Liver (tissue), 9 donors: ENCODE data around the gene PPP2R5B. TPM values are rescaled to one million over a fixed set of nuclear protein-coding genes. Genes with fewer than 3 reads are reported as not detected.

Experiments
- DNase-seq: peaks from one replicate; pipeline ENCODE4 v3.0.0-alpha.2; 2017; ENCODE audit warnings: low spot score
- H3K27ac ChIP-seq, 2 donors: one replicate each; pipeline ENCODE4 v1.7.0; 2013; ENCODE audit warnings: inconsistent platforms in 2 of 2, low read length in 2 of 2, control low read depth in 1 of 2, low read depth in 1 of 2, mild to moderate bottlenecking in 1 of 2
- H3K27me3 ChIP-seq, 4 donors: one replicate each; pipeline versions ENCODE4 v1.6.1 to v1.7.0; 2013; ENCODE audit warnings: low read length in 3 of 4, inconsistent platforms in 1 of 4, mild to moderate bottlenecking in 1 of 4, moderate library complexity in 1 of 4; ENCODE audit not compliant: control insufficient read depth in 4 of 4, insufficient read depth in 4 of 4
- H3K36me3 ChIP-seq, 4 donors: one replicate each; pipeline versions ENCODE4 v1.6.1 to v1.7.0; 2013; ENCODE audit warnings: low read length in 3 of 4, mild to moderate bottlenecking in 3 of 4, low read depth in 1 of 4, moderate library complexity in 1 of 4; ENCODE audit not compliant: control insufficient read depth in 4 of 4, insufficient read depth in 3 of 4
- H3K4me1 ChIP-seq, 4 donors: one replicate each; pipeline versions ENCODE4 v1.6.1 to v1.7.0; 2013; ENCODE audit warnings: low read length in 3 of 4, mild to moderate bottlenecking in 3 of 4, moderate library complexity in 1 of 4; ENCODE audit not compliant: control insufficient read depth in 4 of 4, insufficient read depth in 4 of 4
- H3K4me3 ChIP-seq, 3 donors: one replicate each; pipeline versions ENCODE4 v1.6.1 to v1.7.0; 2013; ENCODE audit warnings: low read length in 3 of 3, control low read depth in 1 of 3, low read depth in 1 of 3, mild to moderate bottlenecking in 1 of 3
- H3K9ac ChIP-seq, 2 donors: one replicate each; pipeline ENCODE4 v1.7.0; 2013; ENCODE audit warnings: low read length in 2 of 2, mild to moderate bottlenecking in 2 of 2, moderate library complexity in 2 of 2, control low read depth in 1 of 2, low read depth in 1 of 2
- H3K9me3 ChIP-seq, 4 donors: one replicate each; pipeline versions ENCODE4 v1.6.1 to v1.7.0; 2013; ENCODE audit warnings: low read length in 3 of 4; ENCODE audit not compliant: control insufficient read depth in 4 of 4
- ATF3 ChIP-seq: IDR thresholded peaks from 2 replicates; pipeline ENCODE4 v1.6.1; 2016; ENCODE audit warnings: antibody characterized with exemption
- EGR1 ChIP-seq, 2 donors: IDR thresholded peaks; 2 replicates each; pipeline ENCODE4 v1.6.1; 2016 to 2018; ENCODE audit warnings: antibody characterized with exemption in 2 of 2, low read depth in 2 of 2
- FOXA1 ChIP-seq: IDR thresholded peaks from 2 replicates; pipeline ENCODE4 v1.6.1; 2016; ENCODE audit warnings: antibody characterized with exemption
- FOXA2 ChIP-seq: IDR thresholded peaks from 2 replicates; pipeline ENCODE4 v1.6.1; 2016; ENCODE audit warnings: antibody characterized with exemption
- GABPA ChIP-seq, 2 donors: IDR thresholded peaks in 1 of 2; conservative IDR thresholded peaks in 1 of 2; 2 replicates each; pipeline ENCODE4 v1.6.1; 2016; ENCODE audit warnings: antibody characterized with exemption in 2 of 2, mild to moderate bottlenecking in 1 of 2, moderate library complexity in 1 of 2
- HNF4A ChIP-seq, 2 donors: conservative IDR thresholded peaks; 2 replicates each; pipeline ENCODE4 v1.6.1; 2016; ENCODE audit warnings: antibody characterized with exemption in 2 of 2, mild to moderate bottlenecking in 2 of 2
- HNF4G ChIP-seq: IDR thresholded peaks from 2 replicates; pipeline ENCODE4 v1.6.1; 2016; ENCODE audit warnings: antibody characterized with exemption
- JUND ChIP-seq, 2 donors: IDR thresholded peaks; 2 replicates each; pipeline ENCODE4 v1.6.1; 2016; ENCODE audit warnings: antibody characterized with exemption in 2 of 2
- MAX ChIP-seq: IDR thresholded peaks from 2 replicates; pipeline ENCODE4 v1.6.1; 2016; ENCODE audit warnings: antibody characterized with exemption
- NR2F2 ChIP-seq: IDR thresholded peaks from 2 replicates; pipeline ENCODE4 v1.6.1; 2016; ENCODE audit warnings: antibody characterized with exemption
- RAD21 ChIP-seq, 2 donors: IDR thresholded peaks; 2 replicates each; pipeline ENCODE4 v1.6.1; 2016; ENCODE audit warnings: antibody characterized with exemption in 2 of 2, mild to moderate bottlenecking in 2 of 2
- REST ChIP-seq: IDR thresholded peaks from 2 replicates; pipeline ENCODE4 v1.6.1; 2016; ENCODE audit warnings: antibody characterized with exemption, mild to moderate bottlenecking
- RXRA ChIP-seq, 2 donors: IDR thresholded peaks; 2 replicates each; pipeline ENCODE4 v1.6.1; 2017 to 2018; ENCODE audit warnings: antibody characterized with exemption in 2 of 2, mild to moderate bottlenecking in 1 of 2
- SP1 ChIP-seq: IDR thresholded peaks from 2 replicates; pipeline ENCODE4 v1.6.1; 2018; ENCODE audit warnings: antibody characterized with exemption, mild to moderate bottlenecking
- TAF1 ChIP-seq: conservative IDR thresholded peaks from 2 replicates; pipeline ENCODE4 v1.6.1; 2016; ENCODE audit warnings: antibody characterized with exemption, mild to moderate bottlenecking
- YY1 ChIP-seq: IDR thresholded peaks from 2 replicates; pipeline ENCODE4 v1.6.1; 2016; ENCODE audit warnings: antibody characterized with exemption, mild to moderate bottlenecking
- WGBS: extraction: QIAGEN DNeasy Blood & Tissue Kit; methylation state at CpG from one replicate; pipeline ENCODE4 v1.1.7; 2013; 5-methylcytosine and 5-hydroxymethylcytosine counted together
- polyA plus RNA-seq, 2 donors: library from polyadenylated mRNA; stranded (reverse) in 1 of 2; unstranded in 1 of 2; fragments of 200-250 nt in 1 of 2; fragments of >200 nt in 1 of 2; fragmentation: Nextera tagmentation in 1 of 2; extraction: Ambion mirVana in 1 of 2; gene quantifications; one replicate each; pipeline versions ENCODE4 v1.2.1 to v1.2.3, GENCODE V29; 2013 to 2015
- total RNA-seq, 2 donors: library from RNA; depleted of rRNA; stranded (reverse); fragments of >200 nt; gene quantifications; one replicate each; pipeline ENCODE4 v1.2.3, GENCODE V29; 2014
- TF ChIP-seq, protein P1 (sequence below): IDR thresholded peaks from 2 replicates; pipeline ENCODE4 v1.6.1; 2016; ENCODE audit warnings: antibody characterized with exemption
- TF ChIP-seq, protein P2 (sequence below): fragments of 150-350 bp; IDR thresholded peaks from 2 replicates; pipeline ENCODE4 v1.5.1; 2017; ENCODE audit warnings: improper control_type of control experiment, low read depth, low read length; ENCODE audit not compliant: missing input control
- donor health status: healthy.
- donor health status: healthy.
- donor health status: healthy.
- donor health status: healthy.
- donor health status: healthy.

The PPP2R5B gene
- total and polyA plus RNA-seq, 4 donors: 2.9 to 6.6 (median 5.1) TPM

- WGBS: 93% methylated on average over 14 of the region's 14 CpGs
- H3K9me3 ChIP-seq: no peaks in the 10 kb centered on the region
- no peak overlapping the region for H3K9ac ChIP-seq
- no peak for DNase-seq
- H3K4me1 ChIP-seq: peaks cover 11 to 26% (median 20%) of the 10 kb centered on the region in 4 donors
- H3K4me3 ChIP-seq: no peak overlapping the region
- peaks cover 13 to 57% (median 29%) of the 10 kb centered on the region in 4 donors for H3K36me3 ChIP-seq
- H3K27ac ChIP-seq: no peak overlapping the region
- TF ChIP-seq TAF1 (no peak), FOXA1 (no peak), FOXA2 (no peak), EGR1 (IDR thresholded peaks at IDR 0.05; ENCODE audit: low read depth in 2 of 2) (no peak), JUND (IDR thresholded peaks at IDR 0.05) (no peak), YY1 (no peak), REST (no peak), RXRA (IDR thresholded peaks at IDR 0.05) (no peak), RAD21 (IDR thresholded peaks at IDR 0.05) (no peak), HNF4G (no peak), MAX (no peak), NR2F2 (no peak), SP1 (no peak), GABPA (IDR thresholded peaks at IDR 0.05 in 1 of 2, conservative IDR thresholded peaks at IDR 0.05 in 1 of 2) (no peak), ATF3 (no peak), HNF4A (conservative IDR thresholded peaks at IDR 0.05) (no peak)
- TF ChIP-seq, protein P1, sequence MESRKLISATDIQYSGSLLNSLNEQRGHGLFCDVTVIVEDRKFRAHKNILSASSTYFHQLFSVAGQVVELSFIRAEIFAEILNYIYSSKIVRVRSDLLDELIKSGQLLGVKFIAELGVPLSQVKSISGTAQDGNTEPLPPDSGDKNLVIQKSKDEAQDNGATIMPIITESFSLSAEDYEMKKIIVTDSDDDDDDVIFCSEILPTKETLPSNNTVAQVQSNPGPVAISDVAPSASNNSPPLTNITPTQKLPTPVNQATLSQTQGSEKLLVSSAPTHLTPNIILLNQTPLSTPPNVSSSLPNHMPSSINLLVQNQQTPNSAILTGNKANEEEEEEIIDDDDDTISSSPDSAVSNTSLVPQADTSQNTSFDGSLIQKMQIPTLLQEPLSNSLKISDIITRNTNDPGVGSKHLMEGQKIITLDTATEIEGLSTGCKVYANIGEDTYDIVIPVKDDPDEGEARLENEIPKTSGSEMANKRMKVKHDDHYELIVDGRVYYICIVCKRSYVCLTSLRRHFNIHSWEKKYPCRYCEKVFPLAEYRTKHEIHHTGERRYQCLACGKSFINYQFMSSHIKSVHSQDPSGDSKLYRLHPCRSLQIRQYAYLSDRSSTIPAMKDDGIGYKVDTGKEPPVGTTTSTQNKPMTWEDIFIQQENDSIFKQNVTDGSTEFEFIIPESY: no peak
- TF ChIP-seq, protein P2, sequence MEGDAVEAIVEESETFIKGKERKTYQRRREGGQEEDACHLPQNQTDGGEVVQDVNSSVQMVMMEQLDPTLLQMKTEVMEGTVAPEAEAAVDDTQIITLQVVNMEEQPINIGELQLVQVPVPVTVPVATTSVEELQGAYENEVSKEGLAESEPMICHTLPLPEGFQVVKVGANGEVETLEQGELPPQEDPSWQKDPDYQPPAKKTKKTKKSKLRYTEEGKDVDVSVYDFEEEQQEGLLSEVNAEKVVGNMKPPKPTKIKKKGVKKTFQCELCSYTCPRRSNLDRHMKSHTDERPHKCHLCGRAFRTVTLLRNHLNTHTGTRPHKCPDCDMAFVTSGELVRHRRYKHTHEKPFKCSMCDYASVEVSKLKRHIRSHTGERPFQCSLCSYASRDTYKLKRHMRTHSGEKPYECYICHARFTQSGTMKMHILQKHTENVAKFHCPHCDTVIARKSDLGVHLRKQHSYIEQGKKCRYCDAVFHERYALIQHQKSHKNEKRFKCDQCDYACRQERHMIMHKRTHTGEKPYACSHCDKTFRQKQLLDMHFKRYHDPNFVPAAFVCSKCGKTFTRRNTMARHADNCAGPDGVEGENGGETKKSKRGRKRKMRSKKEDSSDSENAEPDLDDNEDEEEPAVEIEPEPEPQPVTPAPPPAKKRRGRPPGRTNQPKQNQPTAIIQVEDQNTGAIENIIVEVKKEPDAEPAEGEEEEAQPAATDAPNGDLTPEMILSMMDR: no peak
- H3K27me3 ChIP-seq: no peaks in the 10 kb centered on the region
Measured at GRCh38 chr11:64896448-64897022, 28.0 kb upstream of the PPP2R5B start.
